Measurements from ENCODE around the gene ALDH3A1. TPM values are rescaled to one million over a fixed set of nuclear protein-coding genes. Genes with fewer than 3 reads are reported as not detected.

ALDH3A1 gene
- total RNA-seq, 5 donors from 2014 or later (not counting 1 experiment from before 2014, with no cell fraction given) = not detected

DNA sequence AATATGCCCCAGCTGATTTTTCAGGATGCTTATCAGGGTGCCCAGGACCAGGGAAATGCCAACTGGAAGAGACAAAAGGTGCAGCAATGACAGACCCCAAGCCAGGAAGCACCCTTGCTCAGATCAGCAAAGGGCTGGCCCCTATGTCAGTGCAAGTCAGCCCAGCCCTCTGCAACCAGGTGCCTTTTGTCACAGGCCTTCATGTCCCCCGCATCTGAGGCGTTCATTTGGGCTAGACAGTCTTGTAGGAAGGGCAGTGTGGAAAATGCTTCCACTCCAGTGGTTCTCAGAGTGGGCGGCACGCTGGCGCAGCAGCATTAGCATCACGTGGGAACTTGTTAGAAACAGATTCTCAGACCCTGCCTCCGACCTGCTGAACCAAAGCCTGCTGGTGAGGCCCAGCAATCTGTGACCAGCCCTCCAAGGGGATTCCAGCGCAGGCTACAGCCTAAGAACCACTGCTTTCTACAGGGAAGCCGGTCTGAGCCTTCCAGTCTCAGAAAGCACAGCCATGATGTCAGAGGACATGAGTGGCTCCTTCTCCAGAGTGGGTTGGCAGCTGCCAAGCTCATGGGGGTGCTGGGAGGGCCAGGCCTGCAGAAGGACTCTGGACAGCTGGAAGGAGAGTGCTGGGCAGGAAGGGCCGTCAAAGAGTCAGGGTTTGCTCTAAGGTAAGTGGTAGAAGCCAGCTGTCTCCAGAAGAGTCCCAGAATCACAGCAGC, 44.8 kb downstream of the ALDH3A1 start:
- no peaks in the 10 kb centered on the region for H3K36me3 Mint-ChIP-seq
- no peak overlapping the region for H3K27ac Mint-ChIP-seq
- no peaks in the 10 kb centered on the region for H3K4me1 Mint-ChIP-seq
- H3K4me3 Mint-ChIP-seq = no peak overlapping the region
- no peaks in the 10 kb centered on the region for H3K9me3 ChIP-seq
- ChIA-PET CTCF (no interaction called here), POLR2A (no interaction called here)
- no peaks in the 10 kb centered on the region for H3K36me3 ChIP-seq (ENCODE audit: control insufficient read depth in 2 of 2, extremely low read depth in 1 of 2, insufficient read depth in 1 of 2, low read length in 1 of 2)
- no peak for ATAC-seq (replicated peaks in 1 of 4)
- H3K4me3 ChIP-seq (ENCODE audit: control insufficient read depth in 1 of 2, extremely low read depth in 1 of 2, low read length in 1 of 2) = no peak overlapping the region
- no peaks in the 10 kb centered on the region for H3K27me3 ChIP-seq (replicated peaks in 1 of 2; ENCODE audit: control insufficient read depth in 2 of 2, extremely low read depth in 1 of 2, insufficient read depth in 2 of 2, low read length in 1 of 2)
- no peak for DNase-seq
- no peaks in the 10 kb centered on the region for H3K27me3 Mint-ChIP-seq
- no peaks in the 10 kb centered on the region for H3K9me3 Mint-ChIP-seq
- H3K27ac ChIP-seq (ENCODE audit: low read length) = no peak overlapping the region
- 79% methylated on average over 9 of the region's 10 CpGs for WGBS (ENCODE audit: insufficient coverage)
- H3K4me1 ChIP-seq (ENCODE audit: control insufficient read depth in 1 of 2, extremely low read depth in 1 of 2, insufficient read depth in 2 of 2, low read length in 2 of 2) = no peaks in the 10 kb centered on the region

DNA sequence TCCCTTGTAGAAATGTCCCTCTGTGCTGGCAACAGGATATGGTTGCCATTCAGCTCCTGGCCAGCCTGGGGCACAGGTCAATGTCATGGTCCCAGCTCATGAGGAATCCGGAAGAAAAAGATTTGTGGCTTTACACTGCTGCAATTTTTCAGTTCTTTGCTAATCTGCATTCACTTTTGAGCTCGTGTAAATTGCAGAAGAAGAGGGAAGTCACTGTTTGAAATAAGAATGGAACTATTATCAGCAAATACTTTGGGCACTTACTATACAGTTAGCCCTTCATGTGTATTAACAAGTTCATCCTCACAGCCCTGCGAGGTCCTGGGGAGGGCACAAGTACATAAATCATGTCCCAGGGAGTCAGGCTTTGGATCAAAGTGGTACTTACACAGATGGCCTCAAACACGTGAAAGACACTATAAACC, 45.9 kb downstream of the ALDH3A1 start:
- CTCF ChIA-PET = no interaction called here
- H3K36me3 ChIP-seq (ENCODE audit: control insufficient read depth in 2 of 2, extremely low read depth in 1 of 2, insufficient read depth in 1 of 2, low read length in 1 of 2) = no peaks in the 10 kb centered on the region
- H3K36me3 Mint-ChIP-seq = no peaks in the 10 kb centered on the region
- 56% methylated on average over 3 of the region's 4 CpGs for WGBS (ENCODE audit: insufficient coverage)
- H3K27ac ChIP-seq (ENCODE audit: low read length) = no peak overlapping the region
- no peak overlapping the region for H3K4me3 Mint-ChIP-seq
- no peaks in the 10 kb centered on the region for H3K4me1 ChIP-seq (ENCODE audit: control insufficient read depth in 1 of 2, extremely low read depth in 1 of 2, insufficient read depth in 2 of 2, low read length in 2 of 2)
- POLR2A ChIA-PET = no interaction called here
- no peak overlapping the region for H3K27ac Mint-ChIP-seq
- ATAC-seq (replicated peaks in 1 of 4) (no peak), DNase-seq (no peak)
- H3K4me1 Mint-ChIP-seq = no peaks in the 10 kb centered on the region
- no peaks in the 10 kb centered on the region for H3K27me3 ChIP-seq (replicated peaks in 1 of 2; ENCODE audit: control insufficient read depth in 2 of 2, extremely low read depth in 1 of 2, insufficient read depth in 2 of 2, low read length in 1 of 2)
- no peaks in the 10 kb centered on the region for H3K9me3 ChIP-seq
- no peaks in the 10 kb centered on the region for H3K27me3 Mint-ChIP-seq
- H3K4me3 ChIP-seq (ENCODE audit: control insufficient read depth in 1 of 2, extremely low read depth in 1 of 2, low read length in 1 of 2) = no peak overlapping the region
- H3K9me3 Mint-ChIP-seq = no peaks in the 10 kb centered on the region

Other genes starting within 250 kb of the ALDH3A1 start
- gene SLC47A1, start 214.4 kb downstream of the ALDH3A1 start, total RNA-seq = under 1 TPM in 4 of 5 donors, not detected in 1; 0.10 to 0.66 (median 0.31) TPM
- 10 to 100 TPM; 21.9 to 38.0 (median 35.7) TPM for gene ALDH3A2, start 99.5 kb downstream of the ALDH3A1 start, total RNA-seq
- gene SLC47A2, start 31.7 kb downstream of the ALDH3A1 start, total RNA-seq = not detected
- gene ULK2, start 119.6 kb upstream of the ALDH3A1 start, total RNA-seq = 10 to 100 TPM in 3 of 5 donors, 1 to 10 TPM in 2; 9.8 to 18.5 (median 10.5) TPM
- gene AKAP10, start 229.5 kb upstream of the ALDH3A1 start, total RNA-seq = 10 to 100 TPM; 43.3 to 61.3 (median 53.9) TPM